Mucosa of rectum (tissue), 2 donors: ENCODE results near the gene FAM227B.
"Not testable (repeated sequence)": the region's sequence is repeated elsewhere in the genome, so short reads cannot be mapped to it uniquely, and the experiment has no call there.

Experiments
- H3K27ac ChIP-seq, 2 donors: one replicate each; pipeline ENCODE4 v1.7.0; 2013; ENCODE audit warnings: inconsistent platforms in 2 of 2, low read depth in 2 of 2, low read length in 2 of 2
- H3K27me3 ChIP-seq, 2 donors: one replicate each; pipeline ENCODE4 v1.7.0; 2013; ENCODE audit warnings: low read length in 2 of 2; ENCODE audit not compliant: control insufficient read depth in 2 of 2, insufficient read depth in 2 of 2
- H3K36me3 ChIP-seq, 2 donors: one replicate each; pipeline ENCODE4 v1.7.0; 2013; ENCODE audit warnings: low read length in 2 of 2; ENCODE audit not compliant: control insufficient read depth in 2 of 2, insufficient read depth in 2 of 2
- H3K4me1 ChIP-seq, 2 donors: one replicate each; pipeline ENCODE4 v1.7.0; 2013; ENCODE audit warnings: low read length in 2 of 2, mild to moderate bottlenecking in 1 of 2; ENCODE audit not compliant: control insufficient read depth in 2 of 2, insufficient read depth in 2 of 2
- H3K4me3 ChIP-seq, 2 donors: one replicate each; pipeline ENCODE4 v1.7.0; 2013; ENCODE audit warnings: low read length in 2 of 2
- H3K9ac ChIP-seq, 2 donors: one replicate each; pipeline ENCODE4 v1.7.0; 2013; ENCODE audit warnings: low read length in 2 of 2, low read depth in 1 of 2, mild to moderate bottlenecking in 1 of 2
- H3K9me3 ChIP-seq, 2 donors: one replicate each; pipeline ENCODE4 v1.7.0; 2013; ENCODE audit warnings: low read length in 2 of 2; ENCODE audit not compliant: control insufficient read depth in 2 of 2
- donor health status: healthy.
- donor health status: Normal muscosa, but diverticular disease.

The FAM227B gene

DNA sequence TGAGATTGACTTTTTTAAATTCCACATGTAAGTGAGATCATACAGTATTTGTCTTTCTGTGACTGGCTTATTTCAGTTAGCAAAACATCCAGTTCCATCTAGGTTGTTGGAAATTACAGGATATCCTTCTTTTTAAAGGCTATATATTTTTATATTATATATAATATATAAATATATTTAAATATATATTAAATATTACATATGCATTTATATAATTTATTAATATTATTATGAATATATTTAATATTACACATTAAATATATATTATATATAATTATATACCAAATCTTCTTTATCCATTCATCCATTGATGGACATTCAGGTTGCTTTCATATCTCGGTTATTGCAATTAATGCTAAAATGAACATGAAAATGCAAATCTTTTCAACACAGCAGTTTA lies 49.9 kb downstream of the FAM227B start:
- H3K9ac ChIP-seq = no peak overlapping the region
- no peaks in the 10 kb centered on the region for H3K36me3 ChIP-seq
- no peaks in the 10 kb centered on the region for H3K9me3 ChIP-seq

DNA sequence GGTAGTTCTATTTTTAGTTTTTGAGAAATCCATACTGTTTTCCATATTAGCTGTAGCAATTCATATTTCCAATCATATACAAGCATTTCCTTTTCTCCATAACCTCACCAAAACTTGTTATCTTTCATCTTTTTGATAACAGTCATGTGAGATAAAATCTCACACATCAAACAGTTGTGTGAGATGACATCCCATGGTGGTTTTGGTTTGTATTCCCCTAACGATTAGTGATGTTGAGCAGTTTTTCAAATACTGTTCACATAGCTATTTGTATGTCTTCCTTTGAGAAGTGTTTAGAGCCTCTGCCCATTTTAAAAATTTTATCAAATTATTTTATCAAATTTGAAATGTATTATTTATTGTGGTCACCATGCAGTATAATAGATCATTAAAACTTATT lies 50.4 kb downstream of the FAM227B start:
- no peak overlapping the region for H3K27ac ChIP-seq
- no peak overlapping the region for H3K4me3 ChIP-seq
- no peak overlapping the region for H3K9ac ChIP-seq
- H3K9me3 ChIP-seq = no peaks in the 10 kb centered on the region
- no peaks in the 10 kb centered on the region for H3K36me3 ChIP-seq
- no peaks in the 10 kb centered on the region for H3K4me1 ChIP-seq
- H3K27me3 ChIP-seq = no peaks in the 10 kb centered on the region

More for the DNA sequence above, 49.9 kb downstream of the FAM227B start:
- H3K27ac ChIP-seq = no peak overlapping the region
- no peak overlapping the region for H3K4me3 ChIP-seq
- no peaks in the 10 kb centered on the region for H3K27me3 ChIP-seq
- no peaks in the 10 kb centered on the region for H3K4me1 ChIP-seq

DNA sequence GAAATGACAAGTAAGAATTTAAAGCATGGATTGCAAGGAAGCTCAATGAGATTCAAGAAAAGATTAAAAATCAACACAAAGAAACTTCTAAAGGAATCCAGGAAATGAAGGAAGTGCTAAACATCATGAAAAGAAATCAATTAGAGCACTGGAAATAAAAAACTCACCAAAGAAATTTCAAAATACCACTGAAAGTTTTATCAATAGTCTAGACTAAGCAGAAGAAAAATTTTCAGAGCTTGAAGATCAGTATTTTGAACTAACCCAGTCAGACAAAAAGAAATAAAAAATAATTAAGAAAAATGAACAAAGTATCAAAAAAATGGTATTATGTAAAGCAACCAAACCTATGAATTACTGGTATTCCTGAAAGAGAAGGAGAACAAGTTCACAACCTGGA lies 60.6 kb downstream of the FAM227B start:
- Histone ChIP-seq H3K9me3 (peaks cover 0 to 3% of the 10 kb centered on the region in 2 donors), H3K36me3 (no peaks in the 10 kb centered on the region), H3K4me3 (no peak overlapping the region), H3K27me3 (no peaks in the 10 kb centered on the region), H3K27ac (no peak overlapping the region), H3K4me1 (no peaks in the 10 kb centered on the region), H3K9ac (no peak overlapping the region)

DNA sequence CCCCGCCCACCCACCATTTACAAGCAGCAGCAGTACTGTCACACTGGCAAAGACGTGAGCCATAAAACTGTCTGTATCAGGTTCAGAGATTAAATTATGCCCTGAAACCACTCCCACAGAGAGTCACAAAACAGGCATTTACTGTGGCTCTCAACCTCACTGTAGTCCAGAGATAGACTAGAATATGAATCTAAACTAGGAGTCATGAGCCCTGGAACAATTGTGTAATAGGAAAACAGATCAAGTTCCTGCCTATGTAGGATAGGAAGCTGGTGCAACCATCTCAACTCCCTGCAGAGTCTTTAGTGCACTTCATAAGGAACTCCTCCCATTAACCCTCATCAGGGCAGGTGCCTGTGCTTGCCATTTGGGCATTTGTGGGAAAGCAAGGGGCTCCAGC lies 61.7 kb downstream of the FAM227B start:
- Histone ChIP-seq H3K4me1 (no peaks in the 10 kb centered on the region), H3K36me3 (no peaks in the 10 kb centered on the region), H3K27me3 (no peaks in the 10 kb centered on the region), H3K4me3 (no peak overlapping the region), H3K27ac (no peak overlapping the region), H3K9me3 (peaks cover 0 to 3% of the 10 kb centered on the region in 2 donors), H3K9ac (no peak overlapping the region)

- peaks cover 0 to 3% of the 10 kb centered on the region in 2 donors for H3K9me3 ChIP-seq
Observed at GRCh38 chr15:49556437-49556836, 64.2 kb downstream of the FAM227B start.

GRCh38 chr15:49550342-49550741 lies 70.3 kb downstream of the FAM227B start:
- H3K27me3 ChIP-seq, H3K4me3 ChIP-seq, H3K27ac ChIP-seq, H3K4me1 ChIP-seq, H3K36me3 ChIP-seq, H3K9ac ChIP-seq, H3K9me3 ChIP-seq: not testable (repeated sequence)

More at GRCh38 chr15:49556437-49556836, 64.2 kb downstream of the FAM227B start:
- H3K27me3 ChIP-seq = no peaks in the 10 kb centered on the region
- no peak overlapping the region for H3K9ac ChIP-seq
- H3K27ac ChIP-seq = no peak overlapping the region
- no peaks in the 10 kb centered on the region for H3K36me3 ChIP-seq
- no peak overlapping the region for H3K4me3 ChIP-seq
- H3K4me1 ChIP-seq = no peaks in the 10 kb centered on the region

DNA sequence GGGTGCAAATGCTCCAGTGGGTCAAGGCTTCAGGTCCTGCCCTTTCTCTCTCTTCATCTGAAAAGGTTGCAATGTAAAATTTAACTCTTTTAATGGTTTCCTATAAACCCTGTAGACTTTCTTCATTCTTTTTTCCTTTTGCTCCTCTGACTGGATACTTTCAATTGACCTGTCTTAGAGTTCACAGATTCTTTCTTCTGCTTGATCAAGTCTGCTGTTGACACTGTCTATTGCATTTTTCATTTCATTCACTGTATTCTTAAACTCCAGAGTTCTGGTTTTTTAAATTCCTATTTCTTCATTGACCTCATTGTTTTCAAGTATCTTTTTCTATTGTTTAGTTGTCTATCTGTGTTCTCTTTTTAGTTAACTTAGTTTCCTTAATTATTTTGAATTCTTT lies 82.1 kb downstream of the FAM227B start:
- no peak overlapping the region for H3K4me3 ChIP-seq
- no peak overlapping the region for H3K9ac ChIP-seq
- no peaks in the 10 kb centered on the region for H3K36me3 ChIP-seq
- H3K27ac ChIP-seq = no peak overlapping the region
- H3K4me1 ChIP-seq = no peaks in the 10 kb centered on the region
- H3K9me3 ChIP-seq = peaks cover 2 to 3% of the 10 kb centered on the region in 2 donors
- no peaks in the 10 kb centered on the region for H3K27me3 ChIP-seq

DNA sequence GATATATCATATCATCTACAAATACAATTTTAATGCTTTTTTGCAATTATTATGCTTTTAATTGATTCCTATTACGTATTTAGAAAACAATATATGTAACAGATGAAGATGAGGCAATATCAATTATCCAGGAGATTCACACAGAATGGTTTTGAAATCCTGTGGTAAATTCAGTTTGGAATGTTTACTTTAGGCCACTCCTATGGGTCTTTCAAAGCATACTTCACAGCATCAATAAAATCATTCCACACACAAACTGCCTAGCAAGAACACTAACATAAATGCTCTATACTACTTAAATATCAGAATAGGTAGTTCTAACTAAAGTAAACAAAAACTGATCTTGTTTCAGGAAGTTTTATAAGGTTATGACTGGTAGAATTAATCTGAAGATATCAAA lies 90.5 kb downstream of the FAM227B start:
- no peaks in the 10 kb centered on the region for H3K9me3 ChIP-seq
- H3K4me1 ChIP-seq = no peaks in the 10 kb centered on the region
- H3K27me3 ChIP-seq = no peaks in the 10 kb centered on the region
- H3K4me3 ChIP-seq = no peak overlapping the region
- no peak overlapping the region for H3K9ac ChIP-seq
- H3K36me3 ChIP-seq = no peaks in the 10 kb centered on the region
- no peak overlapping the region for H3K27ac ChIP-seq

GRCh38 chr15:49528289-49528688 lies 92.3 kb downstream of the FAM227B start:
- H3K9ac ChIP-seq = no peak overlapping the region
- H3K4me1 ChIP-seq = no peaks in the 10 kb centered on the region
- no peaks in the 10 kb centered on the region for H3K36me3 ChIP-seq
- H3K4me3 ChIP-seq = no peak overlapping the region
- H3K27me3 ChIP-seq = no peaks in the 10 kb centered on the region
- H3K9me3 ChIP-seq = no peaks in the 10 kb centered on the region
- no peak overlapping the region for H3K27ac ChIP-seq

DNA sequence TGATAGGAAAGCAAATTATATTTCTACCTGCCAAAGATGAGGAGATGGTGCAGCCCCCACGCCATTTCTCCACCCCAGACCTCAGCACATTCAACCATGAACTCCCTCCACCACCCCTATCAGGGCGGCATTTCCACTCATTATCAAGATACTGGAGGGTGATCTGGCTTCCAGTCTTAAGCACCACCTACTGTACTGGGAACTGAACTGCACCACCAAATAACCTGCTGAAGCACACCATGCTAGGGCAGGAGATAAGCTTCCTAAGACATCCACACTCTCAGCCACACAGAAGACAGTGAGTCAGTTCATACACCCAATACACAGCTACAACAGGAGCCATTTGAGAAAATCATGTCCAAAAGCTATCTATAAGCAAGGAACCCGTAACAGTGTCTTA lies 98.8 kb downstream of the FAM227B start:
- H3K9ac ChIP-seq = no peak overlapping the region
- no peaks in the 10 kb centered on the region for H3K9me3 ChIP-seq
- H3K4me1 ChIP-seq = no peaks in the 10 kb centered on the region
- H3K27ac ChIP-seq = no peak overlapping the region
- no peaks in the 10 kb centered on the region for H3K36me3 ChIP-seq
- H3K27me3 ChIP-seq = no peaks in the 10 kb centered on the region
- no peak overlapping the region for H3K4me3 ChIP-seq

- H3K4me1 ChIP-seq, H3K9ac ChIP-seq, H3K4me3 ChIP-seq, H3K36me3 ChIP-seq, H3K27ac ChIP-seq, H3K27me3 ChIP-seq, H3K9me3 ChIP-seq: not testable (repeated sequence)
Observed at GRCh38 chr15:49512739-49513138, 107.9 kb downstream of the FAM227B start.
